GM12878 (cell line): ENCODE measurements around the gene DYNLL1. TPM values are rescaled to one million over a fixed set of nuclear protein-coding genes. Genes with fewer than 3 reads are reported as not detected.

ENCODE experiments used
- ATAC-seq: fragments of 200-7000 bp; cut with Tn5 transposase; 3 replicates; pipeline ENCODE4 v1.9.1; 2020; ENCODE audit warnings: mild to moderate bottlenecking, moderate library complexity
- BruUV-seq: library from RNA; stranded (reverse); fragments of 400-500 nt; replicated peaks from 2 replicates; lab custom pipeline; 2021; lab: Mats Ljungman, UMichigan
- CTCF ChIA-PET: fragments of 300-600 bp; sonication (Branson Sonifier 250); formaldehyde crosslinking; extraction: SDS; loops from one replicate; lab custom pipeline; 2021; ENCODE audit warnings: inconsistent platforms; lab: Yijun Ruan, JAX
- POLR2A ChIA-PET: fragments of 350-600 bp; formaldehyde crosslinking; extraction: SDS; loops from one replicate; lab custom pipeline; 2021; ENCODE audit warnings: inconsistent platforms; lab: Charles Lee
- RAD21 ChIA-PET: fragments of 300-600 bp; sonication (Branson Sonifier 250); formaldehyde crosslinking; loops from one replicate; lab custom pipeline; 2023; ENCODE audit warnings: antibody characterized with exemption; ENCODE audit not compliant: unreplicated experiment; lab: Charles Lee
- SMC1A ChIA-PET: fragments of 300-600 bp; sonication (Branson Sonifier 250); formaldehyde crosslinking; loops from one replicate; lab custom pipeline; 2023; ENCODE audit not compliant: unreplicated experiment, uncharacterized antibody; lab: Charles Lee
- DNase-seq: peaks from one replicate; pipeline ENCODE4 v3.0.0-alpha.2; 2011; ENCODE audit warnings: low read depth, low spot score
- FAIRE-seq: peaks from 3 replicates; lab custom pipeline; 2011; peaks lifted over from hg19 to GRCh38; lab: Jason Lieb, UNC
- H2AFZ ChIP-seq: 2 replicates; pipeline ENCODE4 v1.6.0; 2011; ENCODE audit warnings: low read depth, low read length, control low read depth; ENCODE audit not compliant: control insufficient read depth
- H3K27ac ChIP-seq: 2 replicates; pipeline ENCODE4 v1.5.1; 2011; ENCODE audit warnings: control low read depth; ENCODE audit not compliant: control insufficient read depth, insufficient read depth
- H3K27me3 ChIP-seq, 2 experiments: replicated peaks in 1 of 2; 2 replicates each; pipeline versions ENCODE4 v1.6.0 to v1.6.1; 2011; ENCODE audit warnings: low read length in 1 of 2; ENCODE audit not compliant: control insufficient read depth in 2 of 2, insufficient read depth in 2 of 2
- H3K36me3 ChIP-seq, 2 experiments: 2 replicates each; pipeline ENCODE4 v1.5.1; 2011; ENCODE audit warnings: low read length in 1 of 2; ENCODE audit not compliant: control insufficient read depth in 2 of 2, insufficient read depth in 2 of 2
- H3K4me1 ChIP-seq: 2 replicates; pipeline ENCODE4 v1.6.1; 2011; ENCODE audit warnings: mild to moderate bottlenecking, low read length, moderate library complexity, mixed read lengths; ENCODE audit not compliant: control insufficient read depth, insufficient read depth
- H3K4me2 ChIP-seq: 2 replicates; pipeline ENCODE4 v1.6.0; 2011; ENCODE audit warnings: control low read depth; ENCODE audit not compliant: control insufficient read depth, insufficient read depth
- H3K4me3 ChIP-seq: fragments of 200-600 bp; sonication (generic); 2 replicates; pipeline ENCODE4 v1.5.1; 2016
- H3K79me2 ChIP-seq: 2 replicates; pipeline ENCODE4 v1.6.0; 2011; ENCODE audit warnings: low read length; ENCODE audit not compliant: control insufficient read depth, insufficient read depth
- H3K9ac ChIP-seq: 2 replicates; pipeline ENCODE4 v1.8.0; 2011; ENCODE audit warnings: low read length, control low read depth, mixed read lengths; ENCODE audit not compliant: control insufficient read depth, insufficient read depth
- H3K9me3 ChIP-seq: replicated peaks from 3 replicates; pipeline ENCODE4 v1.5.1; 2011; ENCODE audit warnings: mild to moderate bottlenecking, low read length; ENCODE audit not compliant: control insufficient read depth, insufficient read depth
- H4K20me1 ChIP-seq: 2 replicates; pipeline ENCODE4 v1.6.0; 2011; ENCODE audit not compliant: control insufficient read depth, insufficient read depth
- ATF2 ChIP-seq: IDR thresholded peaks from 2 replicates; pipeline ENCODE4 v1.6.1; 2012; ENCODE audit warnings: low read length, inconsistent platforms
- BHLHE40 ChIP-seq, 2 experiments: fragments of 450-650 bp in 1 of 2; IDR thresholded peaks; 2 replicates each; pipeline ENCODE4 v1.6.1; 2011 to 2017; ENCODE audit warnings: low read depth in 2 of 2, borderline replicate concordance in 1 of 2, improper control_type of control experiment in 1 of 2, low read length in 1 of 2, mild to moderate bottlenecking in 1 of 2
- EP300 ChIP-seq, 2 experiments: fragments of 150-350 bp in 1 of 2; IDR thresholded peaks; 2 replicates each; pipeline ENCODE4 v1.6.1; 2011 to 2012; ENCODE audit warnings: low read depth in 2 of 2, low read length in 2 of 2, borderline replicate concordance in 1 of 2, improper control_type of control experiment in 1 of 2, inconsistent platforms in 1 of 2; ENCODE audit not compliant: control insufficient read depth in 1 of 2
- HDGF ChIP-seq: fragments of 450-650 bp; IDR thresholded peaks from 2 replicates; pipeline ENCODE4 v1.6.1; 2016; ENCODE audit warnings: antibody characterized with exemption
- MLLT1 ChIP-seq: fragments of 450-650 bp; IDR thresholded peaks from 2 replicates; pipeline ENCODE4 v1.6.1; 2016; ENCODE audit warnings: mild to moderate bottlenecking
- MYB ChIP-seq: fragments of 150-350 bp; IDR thresholded peaks from 2 replicates; pipeline ENCODE4 v1.6.1; 2014; ENCODE audit warnings: mild to moderate bottlenecking, low read depth, low read length, borderline replicate concordance
- NRF1 ChIP-seq: conservative IDR thresholded peaks from 2 replicates; pipeline ENCODE4 v1.6.1; 2011; ENCODE audit warnings: mild to moderate bottlenecking, low read depth, low read length, improper control_type of control experiment
- RB1 ChIP-seq: fragments of 450-650 bp; formaldehyde crosslinking; IDR thresholded peaks from 2 replicates; pipeline ENCODE4 v1.6.1; 2017; ENCODE audit warnings: mild to moderate bottlenecking, borderline replicate concordance
- TAF1 ChIP-seq: IDR thresholded peaks from 2 replicates; pipeline ENCODE4 v1.6.1; 2011; ENCODE audit warnings: mild to moderate bottlenecking, low read depth, low read length, borderline replicate concordance
- TBL1XR1 ChIP-seq: IDR thresholded peaks from 2 replicates; pipeline ENCODE4 v1.6.1; 2012; ENCODE audit warnings: low read depth, low read length, improper control_type of control experiment
- ZBTB4 ChIP-seq: fragments of 450-650 bp; formaldehyde crosslinking; IDR thresholded peaks from 2 replicates; pipeline ENCODE4 v1.4.0; 2022; ENCODE audit warnings: mild to moderate bottlenecking, moderate library complexity
- ZNF622 ChIP-seq: fragments of 450-650 bp; IDR thresholded peaks from 2 replicates; pipeline ENCODE4 v1.6.1; 2017; ENCODE audit warnings: mild to moderate bottlenecking, inconsistent platforms
- WGBS: methylation state at CpG from one replicate; pipeline ENCODE4 v1.1.6; 2016; ENCODE audit warnings: low lambda C conversion rate; ENCODE audit not compliant: insufficient replicate concordance, insufficient coverage; ENCODE audit errors: missing lambda C conversion rate; 5-methylcytosine and 5-hydroxymethylcytosine counted together
- in situ Hi-C: fragments of 300-500 bp; cut with MboI; formaldehyde crosslinking; loops from 9 replicates; pipeline ENCODE4 v1.14.3; 2018; ENCODE audit warnings: mixed read lengths
- intact Hi-C: fragments of 100-400 bp; cut with micrococcal nuclease; formaldehyde crosslinking; loops from one replicate; pipeline ENCODE4 v1.14.2; 2022; ENCODE audit not compliant: unreplicated experiment
- polyA plus RNA-seq, 11 experiments: library from polyadenylated mRNA; depleted of rRNA in 4 of 11; unstranded in 6 of 11; stranded (reverse) in 5 of 11; fragments of >200 nt; fragmentation: Nextera tagmentation in 4 of 11; fragmentation: Illumina TruSeq in 1 of 11; extraction: Ambion mirVana in 4 of 11; extraction: Trizol in 1 of 11; gene quantifications; 1 replicate in 1 of 11; 2 replicates in 10 of 11; pipeline versions ENCODE4 v1.2.1 to v1.2.3, GENCODE V29; 2011 to 2016; ENCODE audit warnings: inconsistent platforms in 2 of 11, missing spikeins in 2 of 11, low read depth in 1 of 11
- total RNA-seq, 4 experiments: library from RNA; depleted of rRNA in 3 of 4; stranded (reverse); fragments of >200 nt in 3 of 4; fragmentation: Illumina TruSeq in 1 of 4; extraction: Trizol in 1 of 4; gene quantifications; 2 replicates each; pipeline versions ENCODE4 v1.2.1 to v1.2.3, GENCODE V29; 2013 to 2021

The DYNLL1 gene
- total and polyA plus RNA-seq, 10 of the 15 experiments (the other 5 are each of a cell fraction or from before 2014, with no cell fraction given): 239 to 796 (median 379) TPM

GRCh38 chr12:120490833-120491512 lies 4.9 kb upstream of the DYNLL1 start:
- ChIA-PET SMC1A (interaction anchor here (0.9 kb wide), 1 partner anchor 52 kb away, joined by 3 read pairs; no protein-coding TSS in a partner anchor), POLR2A (interaction anchor here (0.5 to 1.2 kb wide), 2 partner anchors 12 kb away, joined by 3 to 5 read pairs; no protein-coding TSS in a partner anchor), RAD21 (no interaction called here), CTCF (interaction anchor here (0.9 to 1.6 kb wide), 2 partner anchors 21 to 51 kb away, joined by 3 to 4 read pairs; partner anchors contain the start of gene SRSF9)
- Histone ChIP-seq H3K27ac (no peak overlapping the region), H3K4me3 (no peak overlapping the region), H3K36me3 (no peaks in the 10 kb centered on the region; a peak in 1 of 4 replicates), H3K4me2 (no peak overlapping the region), H3K27me3 (no peaks in the 10 kb centered on the region), H3K4me1 (peaks cover 4% of the 10 kb centered on the region), H3K9ac (no peak overlapping the region), H4K20me1 (no peaks in the 10 kb centered on the region), H3K79me2 (peaks cover 11% of the 10 kb centered on the region), H3K9me3 (no peaks in the 10 kb centered on the region), H2AFZ (no peak overlapping the region)
- TF ChIP-seq EP300 (IDR thresholded peaks at IDR 0.05; ENCODE audit: borderline replicate concordance in 1 of 2, control insufficient read depth in 1 of 2, low read depth in 2 of 2, low read length in 2 of 2) (no peak), MYB (no peak), ATF2 (no peak), BHLHE40 (IDR thresholded peaks at IDR 0.05; ENCODE audit: borderline replicate concordance in 1 of 2, low read depth in 2 of 2, low read length in 1 of 2) (no peak), ZNF622 (no peak), TAF1 (no peak), TBL1XR1 (no peak), ZBTB4 (CRISPR knock-in tag) (no peak), RB1 (no peak), MLLT1 (no peak), HDGF (no peak), NRF1 (no peak)
- WGBS: 100% methylated on average over 2 of the region's 2 CpGs
- in situ Hi-C loops: no loop called here
- ATAC-seq: no peak
- no peak for FAIRE-seq
- no TSS peak for BruUV-seq
- intact Hi-C loops: no loop called here
- no peak for DNase-seq
